SK-N-SH (cell line): Measurements from ENCODE around the gene LCMT1. TPM values are rescaled to one million over a fixed set of nuclear protein-coding genes. Genes with fewer than 3 reads are reported as not detected.
"Not testable (repeated sequence)": the region's sequence is repeated elsewhere in the genome, so short reads cannot be mapped to it uniquely, and the experiment has no call there.

ENCODE experiments used
- CTCF ChIA-PET: fragments of 300-600, 350-600 bp; formaldehyde crosslinking; extraction: SDS; loops from one replicate; lab custom pipeline; 2021; lab: Yijun Ruan, JAX
- POLR2A ChIA-PET: fragments of 350-600 bp; sonication (Branson Sonifier 250); formaldehyde crosslinking; extraction: SDS; loops from one replicate; lab custom pipeline; 2020; ENCODE audit warnings: antibody characterized with exemption, inconsistent platforms; lab: Yijun Ruan, JAX
- DNase-seq: peaks from one replicate; pipeline ENCODE4 v3.0.0; 2012
- H2AFZ ChIP-seq: fragments of 200-600 bp; sonication (generic); 2 replicates; pipeline ENCODE4 v1.8.1; 2016; ENCODE audit warnings: antibody characterized with exemption, mild to moderate bottlenecking, low read depth
- H3F3A ChIP-seq: fragments of 200-600 bp; sonication (generic); replicated peaks from 2 replicates; pipeline ENCODE3; 2016; ENCODE audit warnings: antibody characterized with exemption, mild to moderate bottlenecking; ENCODE audit not compliant: insufficient read depth
- H3K27ac ChIP-seq, 2 experiments: fragments of 200-500 bp in 1 of 2; fragments of 200-600 bp in 1 of 2; sonication (Bioruptor generic) in 1 of 2; sonication (generic), shearing (Covaris generic) in 1 of 2; 2 replicates each; pipeline versions ENCODE4 v1.5.1 to v1.6.1; 2014 to 2016; ENCODE audit warnings: low read depth in 2 of 2, inconsistent platforms in 1 of 2, low read length in 1 of 2, mild to moderate bottlenecking in 1 of 2, mixed read lengths in 1 of 2
- H3K27me3 ChIP-seq: fragments of 200-600 bp; sonication (generic), shearing (Covaris generic); 2 replicates; pipeline ENCODE4 v1.6.1; 2016; ENCODE audit warnings: mixed run types; ENCODE audit not compliant: insufficient read depth
- H3K36me3 ChIP-seq, 2 experiments: fragments of 200-500 bp in 1 of 2; fragments of 200-600 bp in 1 of 2; sonication (Bioruptor generic) in 1 of 2; sonication (generic) in 1 of 2; replicated peaks in 1 of 2; 2 replicates each; pipeline versions ENCODE3 to v1.5.1; 2014 to 2016; ENCODE audit warnings: low read length in 1 of 2, mild to moderate bottlenecking in 1 of 2; ENCODE audit not compliant: insufficient read depth in 2 of 2, control insufficient read depth in 1 of 2
- H3K4me1 ChIP-seq, 2 experiments: fragments of 200-500 bp in 1 of 2; fragments of 200-600 bp in 1 of 2; sonication (Bioruptor generic) in 1 of 2; sonication (generic), shearing (Covaris generic) in 1 of 2; 2 replicates each; pipeline versions ENCODE4 v1.5.1 to v1.6.1; 2014 to 2016; ENCODE audit warnings: low read depth in 1 of 2, low read length in 1 of 2, mixed run types in 1 of 2; ENCODE audit not compliant: insufficient read depth in 2 of 2, control insufficient read depth in 1 of 2
- H3K4me2 ChIP-seq: fragments of 200-600 bp; sonication (generic), shearing (Covaris generic); 2 replicates; pipeline ENCODE4 v1.6.1; 2017; ENCODE audit warnings: mixed run types
- H3K4me3 ChIP-seq, 2 experiments: fragments of 200-500 bp in 1 of 2; fragments of 200-600 bp in 1 of 2; sonication (Bioruptor generic) in 1 of 2; sonication (generic), shearing (Covaris generic) in 1 of 2; 2 replicates each; pipeline versions ENCODE4 v1.5.1 to v1.8.1; 2014 to 2016; ENCODE audit warnings: low read depth in 2 of 2, inconsistent platforms in 1 of 2, low read length in 1 of 2, mild to moderate bottlenecking in 1 of 2, mixed read lengths in 1 of 2, moderate library complexity in 1 of 2
- H3K79me2 ChIP-seq: fragments of 200-600 bp; sonication (generic); 2 replicates; pipeline ENCODE4 v1.8.1; 2017; ENCODE audit warnings: mild to moderate bottlenecking; ENCODE audit not compliant: insufficient read depth
- H3K9ac ChIP-seq: fragments of 200-600 bp; sonication (generic); 2 replicates; pipeline ENCODE4 v1.6.1; 2017; ENCODE audit warnings: mixed run types
- H3K9me2 ChIP-seq: fragments of 200-600 bp; sonication (generic); 2 replicates; pipeline ENCODE4 v1.6.1; 2017; ENCODE audit warnings: mixed run types
- H3K9me3 ChIP-seq: fragments of 200-600 bp; sonication (generic); 2 replicates; pipeline ENCODE4 v1.6.1; 2017; ENCODE audit warnings: mixed run types, mild to moderate bottlenecking, moderate library complexity
- H4K20me1 ChIP-seq: fragments of 200-600 bp; sonication (generic); 2 replicates; pipeline ENCODE4 v1.6.1; 2017; ENCODE audit warnings: mild to moderate bottlenecking, mixed run types; ENCODE audit not compliant: insufficient read depth
- ELF1 ChIP-seq: IDR thresholded peaks from 2 replicates; pipeline ENCODE4 v1.4.0; 2012
- FOXJ3 ChIP-seq: sonication (generic); formaldehyde crosslinking; IDR thresholded peaks from 2 replicates; pipeline ENCODE4 v1.5.1; 2020; ENCODE audit warnings: mild to moderate bottlenecking, missing genetic modification reagents
- FOXM1 ChIP-seq: IDR thresholded peaks from 2 replicates; pipeline ENCODE4 v1.4.0; 2012; ENCODE audit warnings: low read depth, mild to moderate bottlenecking
- IRF3 ChIP-seq: fragments of 150-350 bp; IDR thresholded peaks from 2 replicates; pipeline ENCODE4 v1.6.1; 2016; ENCODE audit warnings: mild to moderate bottlenecking, low read depth, low read length
- MEF2A ChIP-seq: IDR thresholded peaks from 2 replicates; pipeline ENCODE4 v1.4.0; 2012; ENCODE audit warnings: low read depth, borderline replicate concordance
- MXI1 ChIP-seq: IDR thresholded peaks from 2 replicates; pipeline ENCODE4 v1.6.1; 2012; ENCODE audit warnings: mild to moderate bottlenecking, low read depth, low read length, improper control_type of control experiment
- NRF1 ChIP-seq: IDR thresholded peaks from 2 replicates; pipeline ENCODE4 v1.6.1; 2012; ENCODE audit warnings: low read depth, mild to moderate bottlenecking, low read length
- RAD21 ChIP-seq: IDR thresholded peaks from 2 replicates; pipeline ENCODE4 v1.6.1; 2012; ENCODE audit warnings: mild to moderate bottlenecking, low read length
- RFX5 ChIP-seq: IDR thresholded peaks from 2 replicates; pipeline ENCODE4 v1.6.1; 2012; ENCODE audit warnings: mild to moderate bottlenecking, improper control_type of control experiment, low read length
- SMC3 ChIP-seq: IDR thresholded peaks from 2 replicates; pipeline ENCODE4 v1.6.1; 2012; ENCODE audit warnings: low read depth, low read length, improper control_type of control experiment
- TAF1 ChIP-seq: IDR thresholded peaks from 2 replicates; pipeline ENCODE4 v1.6.1; 2012; ENCODE audit warnings: low read depth, mild to moderate bottlenecking, low read length, moderate library complexity, borderline replicate concordance
- TCF12 ChIP-seq: IDR thresholded peaks from 2 replicates; pipeline ENCODE4 v1.4.0; 2012
- TEAD4 ChIP-seq: IDR thresholded peaks from 2 replicates; pipeline ENCODE4 v1.4.0; 2012; ENCODE audit warnings: mild to moderate bottlenecking, borderline replicate concordance; ENCODE audit not compliant: insufficient read depth
- WGBS: methylation state at CpG from one replicate; pipeline ENCODE4 v1.1.6; 2017; ENCODE audit warnings: low lambda C conversion rate; 5-methylcytosine and 5-hydroxymethylcytosine counted together
- polyA plus RNA-seq, 3 experiments: library from polyadenylated mRNA; depleted of rRNA; stranded (reverse); fragments of >200 nt; gene quantifications; 2 replicates each; pipeline ENCODE4 v1.2.3, GENCODE V29; 2012

Gene LCMT1
- polyA plus RNA-seq, 1 of the 3 experiments (the other 2 are of a cell fraction), result 29.8 TPM

DNA sequence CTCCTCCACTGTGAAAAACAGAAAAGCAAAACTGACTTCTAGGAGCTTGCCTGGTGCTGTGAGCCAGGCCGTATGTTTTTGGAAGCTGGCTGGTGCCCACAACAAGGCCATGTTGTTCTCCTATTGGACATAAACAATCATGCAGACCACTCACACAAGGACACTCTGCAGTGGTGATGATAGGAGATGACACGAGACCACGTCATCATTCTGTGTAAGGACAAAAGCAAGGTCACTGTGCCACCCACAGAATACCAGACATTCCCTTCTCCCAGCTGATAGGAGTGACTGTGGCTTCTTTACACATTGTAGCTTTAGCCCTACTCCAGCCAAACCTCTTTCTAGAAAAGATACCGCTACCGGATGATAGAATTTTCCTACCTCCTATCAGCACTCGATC, 47.7 kb upstream of the LCMT1 start:
- Histone ChIP-seq H3K27ac (no peak overlapping the region), H3K9me2 (no peaks in the 10 kb centered on the region), H3F3A (no peaks in the 10 kb centered on the region), H3K27me3 (no peaks in the 10 kb centered on the region), H3K36me3 (no peaks in the 10 kb centered on the region), H3K9me3 (no peaks in the 10 kb centered on the region), H2AFZ (no peak overlapping the region), H3K4me1 (peaks cover 3 to 9% of the 10 kb centered on the region in 2 experiments; a peak in 2 of 4 replicates), H3K4me2 (no peak overlapping the region), H3K79me2 (no peaks in the 10 kb centered on the region), H3K4me3 (no peak overlapping the region), H3K9ac (no peak overlapping the region), H4K20me1 (no peaks in the 10 kb centered on the region)
- no peak for DNase-seq
- WGBS, result 72% methylated on average over 6 of the region's 6 CpGs
- ChIA-PET CTCF (no interaction called here), POLR2A (no interaction called here)
- TF ChIP-seq FOXM1 (no peak), TEAD4 (no peak), TCF12 (no peak)

- DNase-seq, H3K9me3 ChIP-seq, H3K4me1 ChIP-seq, H3K27ac ChIP-seq, POLR2A ChIA-PET, H3K9me2 ChIP-seq, H3K9ac ChIP-seq, H4K20me1 ChIP-seq, H2AFZ ChIP-seq, H3K79me2 ChIP-seq, H3K4me2 ChIP-seq, H3F3A ChIP-seq, H3K36me3 ChIP-seq, H3K4me3 ChIP-seq, H3K27me3 ChIP-seq: not testable (repeated sequence)
- CTCF ChIA-PET, result interaction anchor here (0.9 kb wide), 1 partner anchor 44 kb away, joined by 3 read pairs; no protein-coding TSS in a partner anchor
- WGBS, result 81% methylated on average over 1 of the region's 1 CpG
Measured at GRCh38 chr16:25064281-25064680, 47.3 kb upstream of the LCMT1 start.

DNA sequence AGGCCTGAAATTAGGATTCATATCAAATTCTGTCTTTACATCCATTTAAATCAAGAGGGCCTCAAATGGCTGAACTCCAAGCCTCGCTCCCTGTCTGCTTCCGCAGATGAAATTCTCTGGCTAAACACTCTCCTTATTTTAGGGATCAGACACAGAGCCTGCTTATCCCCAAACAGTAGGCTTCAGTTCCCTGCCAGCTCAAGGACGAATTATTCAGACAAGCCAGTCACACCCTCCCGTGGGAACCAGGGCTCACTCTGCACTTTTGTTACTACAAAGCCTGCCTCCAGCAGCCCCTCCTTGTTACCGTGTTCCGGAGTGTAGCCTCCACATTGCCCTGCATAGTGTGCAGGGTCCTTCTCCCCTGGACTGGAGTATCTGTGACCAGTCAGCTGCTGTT, 46.6 kb upstream of the LCMT1 start:
- Histone ChIP-seq H3K79me2 (no peaks in the 10 kb centered on the region), H3K4me3 (no peak overlapping the region), H3K4me2 (no peak overlapping the region), H4K20me1 (no peaks in the 10 kb centered on the region), H3K36me3 (no peaks in the 10 kb centered on the region), H3K4me1 (peaks cover 3 to 9% of the 10 kb centered on the region in 2 experiments; a peak in 2 of 4 replicates), H3K9me2 (no peaks in the 10 kb centered on the region), H3F3A (no peaks in the 10 kb centered on the region), H3K27me3 (no peaks in the 10 kb centered on the region), H3K27ac (no peak overlapping the region), H2AFZ (no peak overlapping the region), H3K9ac (no peak overlapping the region), H3K9me3 (no peaks in the 10 kb centered on the region)
- no peak for DNase-seq
- POLR2A ChIA-PET, result no interaction called here
- no peak for TF ChIP-seq MEF2A
- TF ChIP-seq MXI1, result no peak
- TF ChIP-seq ELF1, result no peak
- no peak for TF ChIP-seq FOXJ3 (CRISPR knock-in tag)
- TF ChIP-seq TAF1, result no peak
- TF ChIP-seq RFX5, result no peak
- TF ChIP-seq SMC3, result no peak
- TF ChIP-seq IRF3, result no peak
- no peak for TF ChIP-seq RAD21
- TF ChIP-seq NRF1, result no peak
- WGBS, result 88% methylated on average over 6 of the region's 6 CpGs
- CTCF ChIA-PET, result interaction anchor here (0.9 kb wide), 1 partner anchor 43 kb away, joined by 3 read pairs; no protein-coding TSS in a partner anchor
